ENCODE results near the gene HOMEZ.
A peak's percentile ranks its signal among the peaks of the same experiment; 100 is the strongest.
"Not testable (repeated sequence)": the region's sequence is repeated elsewhere in the genome, so short reads cannot be mapped to it uniquely, and the experiment has no call there.

The HOMEZ gene

GRCh38 chr14:23286020-23286901 lies at the start of gene HOMEZ:
Gene HOMEZ (minus strand): TSS chr14:23286132. CDS start chr14:23285952, 180 bp downstream.
- peak; percentile 99 for DNase-seq (ENCODE audit: low read depth)
- peak within 1 kb of the TSS; percentile 97 for H3K4me3 ChIP-seq (ENCODE audit: low read length)
- peaks cover 20% of the 10 kb centered on the region for H3K4me1 ChIP-seq (ENCODE audit: control insufficient read depth, insufficient read depth, low read length)
- H3K27me3 ChIP-seq (replicated peaks; ENCODE audit: control insufficient read depth, insufficient read depth, low read length): no peaks in the 10 kb centered on the region
- H3K9me3 ChIP-seq (ENCODE audit: control insufficient read depth, low read length): no peaks in the 10 kb centered on the region
- peak within 1 kb of the TSS; percentile 96 for H3K9ac ChIP-seq (ENCODE audit: low read length)
- peaks cover 6% of the 10 kb centered on the region for H3K36me3 ChIP-seq (ENCODE audit: control insufficient read depth, insufficient read depth, low read length, severe bottlenecking)

- Histone ChIP-seq H3K36me3 (ENCODE audit: control insufficient read depth, insufficient read depth, low read length, severe bottlenecking) (no peaks in the 10 kb centered on the region), H3K9ac (ENCODE audit: low read length) (no peak overlapping the region), H3K4me3 (ENCODE audit: low read length) (no peak overlapping the region), H3K4me1 (ENCODE audit: control insufficient read depth, insufficient read depth, low read length) (no peaks in the 10 kb centered on the region), H3K27me3 (replicated peaks; ENCODE audit: control insufficient read depth, insufficient read depth, low read length) (peaks cover 6% of the 10 kb centered on the region), H3K9me3 (ENCODE audit: control insufficient read depth, low read length) (peaks cover 17% of the 10 kb centered on the region)
- DNase-seq (ENCODE audit: low read depth): no peak
These were observed 49.7 kb upstream of the HOMEZ start for GRCh38 chr14:23335623-23336022.

- H3K36me3 ChIP-seq (ENCODE audit: control insufficient read depth, insufficient read depth, low read length, severe bottlenecking): peaks cover 32% of the 10 kb centered on the region
- H3K9me3 ChIP-seq (ENCODE audit: control insufficient read depth, low read length): no peaks in the 10 kb centered on the region
- H3K4me1 ChIP-seq (ENCODE audit: control insufficient read depth, insufficient read depth, low read length): peaks cover 12% of the 10 kb centered on the region
- H3K4me3 ChIP-seq (ENCODE audit: low read length): no peak overlapping the region
- H3K27me3 ChIP-seq (replicated peaks; ENCODE audit: control insufficient read depth, insufficient read depth, low read length): peaks cover 6% of the 10 kb centered on the region
- H3K9ac ChIP-seq (ENCODE audit: low read length): no peak overlapping the region
- DNase-seq (ENCODE audit: low read depth): peak; percentile 92
These were observed 42.2 kb upstream of the HOMEZ start for GRCh38 chr14:23327947-23328744.

- H3K9me3 ChIP-seq (ENCODE audit: control insufficient read depth, low read length): no peaks in the 10 kb centered on the region
- H3K27me3 ChIP-seq (replicated peaks; ENCODE audit: control insufficient read depth, insufficient read depth, low read length): peaks cover 4% of the 10 kb centered on the region
- H3K4me1 ChIP-seq (ENCODE audit: control insufficient read depth, insufficient read depth, low read length): peaks cover 17% of the 10 kb centered on the region
- peaks cover 34% of the 10 kb centered on the region for H3K36me3 ChIP-seq (ENCODE audit: control insufficient read depth, insufficient read depth, low read length, severe bottlenecking)
- H3K4me3 ChIP-seq (ENCODE audit: low read length): no peak overlapping the region
- H3K9ac ChIP-seq (ENCODE audit: low read length): no peak overlapping the region
- no peak for DNase-seq (ENCODE audit: low read depth)
These were observed 40.8 kb upstream of the HOMEZ start for GRCh38 chr14:23326491-23327332.

GRCh38 chr14:23325746-23326145 lies 39.8 kb upstream of the HOMEZ start:
- not testable (repeated sequence) for H3K9ac ChIP-seq (ENCODE audit: low read length); H3K27me3 ChIP-seq (replicated peaks; ENCODE audit: control insufficient read depth, insufficient read depth, low read length); DNase-seq (ENCODE audit: low read depth); H3K4me3 ChIP-seq (ENCODE audit: low read length); H3K9me3 ChIP-seq (ENCODE audit: control insufficient read depth, low read length)
- Histone ChIP-seq H3K4me1 (ENCODE audit: control insufficient read depth, insufficient read depth, low read length) (peaks cover 17% of the 10 kb centered on the region), H3K36me3 (ENCODE audit: control insufficient read depth, insufficient read depth, low read length, severe bottlenecking) (peaks cover 34% of the 10 kb centered on the region)

- H3K9me3 ChIP-seq (ENCODE audit: control insufficient read depth, low read length): no peaks in the 10 kb centered on the region
- peaks cover 25% of the 10 kb centered on the region for H3K4me1 ChIP-seq (ENCODE audit: control insufficient read depth, insufficient read depth, low read length)
- H3K4me3 ChIP-seq (ENCODE audit: low read length): no peak overlapping the region
- no peaks in the 10 kb centered on the region for H3K27me3 ChIP-seq (replicated peaks; ENCODE audit: control insufficient read depth, insufficient read depth, low read length)
- no peak for DNase-seq (ENCODE audit: low read depth)
- peak overlapping the region; percentile 11 for H3K9ac ChIP-seq (ENCODE audit: low read length)
- peaks cover 35% of the 10 kb centered on the region for H3K36me3 ChIP-seq (ENCODE audit: control insufficient read depth, insufficient read depth, low read length, severe bottlenecking)
These were observed 39.1 kb upstream of the HOMEZ start for GRCh38 chr14:23324993-23325392.

GRCh38 chr14:23324455-23324846 lies 38.5 kb upstream of the HOMEZ start:
- Histone ChIP-seq H3K9me3 (ENCODE audit: control insufficient read depth, low read length) (no peaks in the 10 kb centered on the region), H3K4me1 (ENCODE audit: control insufficient read depth, insufficient read depth, low read length) (peaks cover 26% of the 10 kb centered on the region), H3K9ac (ENCODE audit: low read length) (peak overlapping the region; percentile 11), H3K36me3 (ENCODE audit: control insufficient read depth, insufficient read depth, low read length, severe bottlenecking) (peaks cover 40% of the 10 kb centered on the region), H3K4me3 (ENCODE audit: low read length) (no peak overlapping the region), H3K27me3 (replicated peaks; ENCODE audit: control insufficient read depth, insufficient read depth, low read length) (no peaks in the 10 kb centered on the region)
- DNase-seq (ENCODE audit: low read depth): no peak

- H3K9me3 ChIP-seq (ENCODE audit: control insufficient read depth, low read length): no peaks in the 10 kb centered on the region
- H3K4me3 ChIP-seq (ENCODE audit: low read length): peak overlapping the region; percentile 99
- peaks cover 26% of the 10 kb centered on the region for H3K4me1 ChIP-seq (ENCODE audit: control insufficient read depth, insufficient read depth, low read length)
- peak overlapping the region; percentile 98 for H3K9ac ChIP-seq (ENCODE audit: low read length)
- H3K27me3 ChIP-seq (replicated peaks; ENCODE audit: control insufficient read depth, insufficient read depth, low read length): no peaks in the 10 kb centered on the region
- no peak for DNase-seq (ENCODE audit: low read depth)
- peaks cover 44% of the 10 kb centered on the region for H3K36me3 ChIP-seq (ENCODE audit: control insufficient read depth, insufficient read depth, low read length, severe bottlenecking)
These were observed 38.0 kb upstream of the HOMEZ start for GRCh38 chr14:23323838-23324454.

GRCh38 chr14:23322568-23323517 lies 36.9 kb upstream of the HOMEZ start:
- peaks cover 26% of the 10 kb centered on the region for H3K4me1 ChIP-seq (ENCODE audit: control insufficient read depth, insufficient read depth, low read length)
- H3K36me3 ChIP-seq (ENCODE audit: control insufficient read depth, insufficient read depth, low read length, severe bottlenecking): peaks cover 44% of the 10 kb centered on the region
- DNase-seq (ENCODE audit: low read depth): no peak
- peak overlapping the region; percentile 98 for H3K9ac ChIP-seq (ENCODE audit: low read length)
- H3K4me3 ChIP-seq (ENCODE audit: low read length): peak overlapping the region; percentile 99
- H3K27me3 ChIP-seq (replicated peaks; ENCODE audit: control insufficient read depth, insufficient read depth, low read length): no peaks in the 10 kb centered on the region
- no peaks in the 10 kb centered on the region for H3K9me3 ChIP-seq (ENCODE audit: control insufficient read depth, low read length)
